Measurements from ENCODE around the gene TTC3. TPM values are rescaled to one million over a fixed set of nuclear protein-coding genes. Genes with fewer than 3 reads are reported as not detected.

TTC3 gene
- total RNA-seq, 1 donor from 2014 or later: 262 TPM

GRCh38 chr21:37223804-37224345 lies 150.8 kb downstream of the TTC3 start:
- Histone ChIP-seq H3K27ac (ENCODE audit: low read depth, low read length) (no peak overlapping the region), H3K4me3 (ENCODE audit: low read length in 3 of 3) (no peak overlapping the region), H3K9ac (ENCODE audit: low read depth in 1 of 3, low read length in 3 of 3) (no peak overlapping the region), H3K36me3 (ENCODE audit: control insufficient read depth in 3 of 3, insufficient read depth in 3 of 3, low read length in 3 of 3) (peaks cover 45 to 54% (median 50%) of the 10 kb centered on the region in 3 donors), H3K9me3 (ENCODE audit: control insufficient read depth in 3 of 3, low read length in 3 of 3) (no peaks in the 10 kb centered on the region), H3K4me1 (ENCODE audit: control insufficient read depth in 3 of 3, insufficient read depth in 3 of 3, low read length in 3 of 3) (peaks cover 10 to 13% (median 12%) of the 10 kb centered on the region in 3 donors), H3K27me3 (ENCODE audit: control insufficient read depth in 3 of 3, insufficient read depth in 3 of 3, low read length in 3 of 3) (no peaks in the 10 kb centered on the region)

- H3K9ac ChIP-seq (ENCODE audit: low read depth in 1 of 3, low read length in 3 of 3): no peak overlapping the region
- H3K4me1 ChIP-seq (ENCODE audit: control insufficient read depth in 3 of 3, insufficient read depth in 3 of 3, low read length in 3 of 3): peaks cover 7 to 11% (median 8%) of the 10 kb centered on the region in 3 donors
- peaks cover 49 to 65% (median 61%) of the 10 kb centered on the region in 3 donors for H3K36me3 ChIP-seq (ENCODE audit: control insufficient read depth in 3 of 3, insufficient read depth in 3 of 3, low read length in 3 of 3)
- H3K4me3 ChIP-seq (ENCODE audit: low read length in 3 of 3): no peak overlapping the region
- no peak overlapping the region for H3K27ac ChIP-seq (ENCODE audit: low read depth, low read length)
- H3K27me3 ChIP-seq (ENCODE audit: control insufficient read depth in 3 of 3, insufficient read depth in 3 of 3, low read length in 3 of 3): no peaks in the 10 kb centered on the region
- H3K9me3 ChIP-seq (ENCODE audit: control insufficient read depth in 3 of 3, low read length in 3 of 3): no peaks in the 10 kb centered on the region
Measured at GRCh38 chr21:37224861-37225839, 152.1 kb downstream of the TTC3 start.

- Histone ChIP-seq H3K27ac (ENCODE audit: low read depth, low read length) (no peak overlapping the region), H3K4me1 (ENCODE audit: control insufficient read depth in 3 of 3, insufficient read depth in 3 of 3, low read length in 3 of 3) (peaks cover 0 to 3% (median 3%) of the 10 kb centered on the region in 3 donors), H3K27me3 (ENCODE audit: control insufficient read depth in 3 of 3, insufficient read depth in 3 of 3, low read length in 3 of 3) (no peaks in the 10 kb centered on the region), H3K4me3 (ENCODE audit: low read length in 3 of 3) (no peak overlapping the region), H3K9ac (ENCODE audit: low read depth in 1 of 3, low read length in 3 of 3) (no peak overlapping the region), H3K36me3 (ENCODE audit: control insufficient read depth in 3 of 3, insufficient read depth in 3 of 3, low read length in 3 of 3) (peaks cover 57 to 73% (median 67%) of the 10 kb centered on the region in 3 donors), H3K9me3 (ENCODE audit: control insufficient read depth in 3 of 3, low read length in 3 of 3) (no peaks in the 10 kb centered on the region)
Measured at GRCh38 chr21:37226041-37226920, 153.2 kb downstream of the TTC3 start.

GRCh38 chr21:37227071-37228002 lies 154.3 kb downstream of the TTC3 start:
- no peaks in the 10 kb centered on the region for H3K27me3 ChIP-seq (ENCODE audit: control insufficient read depth in 3 of 3, insufficient read depth in 3 of 3, low read length in 3 of 3)
- H3K4me1 ChIP-seq (ENCODE audit: control insufficient read depth in 3 of 3, insufficient read depth in 3 of 3, low read length in 3 of 3): no peaks in the 10 kb centered on the region
- H3K4me3 ChIP-seq (ENCODE audit: low read length in 3 of 3): no peak overlapping the region
- H3K9me3 ChIP-seq (ENCODE audit: control insufficient read depth in 3 of 3, low read length in 3 of 3): no peaks in the 10 kb centered on the region
- peaks cover 68 to 84% (median 77%) of the 10 kb centered on the region in 3 donors for H3K36me3 ChIP-seq (ENCODE audit: control insufficient read depth in 3 of 3, insufficient read depth in 3 of 3, low read length in 3 of 3)
- H3K27ac ChIP-seq (ENCODE audit: low read depth, low read length): no peak overlapping the region
- H3K9ac ChIP-seq (ENCODE audit: low read depth in 1 of 3, low read length in 3 of 3): no peak overlapping the region

- H3K4me1 ChIP-seq (ENCODE audit: control insufficient read depth in 3 of 3, insufficient read depth in 3 of 3, low read length in 3 of 3): no peaks in the 10 kb centered on the region
- H3K9ac ChIP-seq (ENCODE audit: low read depth in 1 of 3, low read length in 3 of 3): no peak overlapping the region
- no peak overlapping the region for H3K4me3 ChIP-seq (ENCODE audit: low read length in 3 of 3)
- H3K27me3 ChIP-seq (ENCODE audit: control insufficient read depth in 3 of 3, insufficient read depth in 3 of 3, low read length in 3 of 3): no peaks in the 10 kb centered on the region
- peaks cover 71 to 90% (median 84%) of the 10 kb centered on the region in 3 donors for H3K36me3 ChIP-seq (ENCODE audit: control insufficient read depth in 3 of 3, insufficient read depth in 3 of 3, low read length in 3 of 3)
- H3K9me3 ChIP-seq (ENCODE audit: control insufficient read depth in 3 of 3, low read length in 3 of 3): no peaks in the 10 kb centered on the region
- H3K27ac ChIP-seq (ENCODE audit: low read depth, low read length): no peak overlapping the region
Measured at GRCh38 chr21:37228003-37228400, 154.9 kb downstream of the TTC3 start.

- Histone ChIP-seq H3K36me3 (ENCODE audit: control insufficient read depth in 3 of 3, insufficient read depth in 3 of 3, low read length in 3 of 3) (peaks cover 61 to 77% (median 75%) of the 10 kb centered on the region in 3 donors), H3K27me3 (ENCODE audit: control insufficient read depth in 3 of 3, insufficient read depth in 3 of 3, low read length in 3 of 3) (no peaks in the 10 kb centered on the region), H3K4me3 (ENCODE audit: low read length in 3 of 3) (no peak overlapping the region), H3K9me3 (ENCODE audit: control insufficient read depth in 3 of 3, low read length in 3 of 3) (no peaks in the 10 kb centered on the region), H3K4me1 (ENCODE audit: control insufficient read depth in 3 of 3, insufficient read depth in 3 of 3, low read length in 3 of 3) (no peaks in the 10 kb centered on the region), H3K27ac (ENCODE audit: low read depth, low read length) (no peak overlapping the region), H3K9ac (ENCODE audit: low read depth in 1 of 3, low read length in 3 of 3) (no peak overlapping the region)
Measured at GRCh38 chr21:37230632-37231248, 157.7 kb downstream of the TTC3 start.

GRCh38 chr21:37231249-37231645 lies 158.2 kb downstream of the TTC3 start:
- peaks cover 57 to 72% (median 70%) of the 10 kb centered on the region in 3 donors for H3K36me3 ChIP-seq (ENCODE audit: control insufficient read depth in 3 of 3, insufficient read depth in 3 of 3, low read length in 3 of 3)

GRCh38 chr21:37231671-37232070 lies 158.6 kb downstream of the TTC3 start:
- Histone ChIP-seq H3K27me3 (ENCODE audit: control insufficient read depth in 3 of 3, insufficient read depth in 3 of 3, low read length in 3 of 3) (no peaks in the 10 kb centered on the region), H3K27ac (ENCODE audit: low read depth, low read length) (no peak overlapping the region), H3K4me3 (ENCODE audit: low read length in 3 of 3) (no peak overlapping the region), H3K36me3 (ENCODE audit: control insufficient read depth in 3 of 3, insufficient read depth in 3 of 3, low read length in 3 of 3) (peaks cover 53 to 69% (median 66%) of the 10 kb centered on the region in 3 donors), H3K9me3 (ENCODE audit: control insufficient read depth in 3 of 3, low read length in 3 of 3) (no peaks in the 10 kb centered on the region), H3K4me1 (ENCODE audit: control insufficient read depth in 3 of 3, insufficient read depth in 3 of 3, low read length in 3 of 3) (no peaks in the 10 kb centered on the region), H3K9ac (ENCODE audit: low read depth in 1 of 3, low read length in 3 of 3) (no peak overlapping the region)

More at GRCh38 chr21:37231249-37231645, 158.2 kb downstream of the TTC3 start:
- Histone ChIP-seq H3K4me1 (ENCODE audit: control insufficient read depth in 3 of 3, insufficient read depth in 3 of 3, low read length in 3 of 3) (no peaks in the 10 kb centered on the region), H3K9me3 (ENCODE audit: control insufficient read depth in 3 of 3, low read length in 3 of 3) (no peaks in the 10 kb centered on the region), H3K27ac (ENCODE audit: low read depth, low read length) (no peak overlapping the region), H3K4me3 (ENCODE audit: low read length in 3 of 3) (no peak overlapping the region), H3K9ac (ENCODE audit: low read depth in 1 of 3, low read length in 3 of 3) (no peak overlapping the region), H3K27me3 (ENCODE audit: control insufficient read depth in 3 of 3, insufficient read depth in 3 of 3, low read length in 3 of 3) (no peaks in the 10 kb centered on the region)

Data from skeletal muscle tissue (tissue), 4 donors.